OCI-LY3 (cell line): ENCODE results near the gene MSH4.

Experiments used
- H2AFZ ChIP-seq: fragments of 200-600, 300-600 bp; shearing (Covaris generic); 2 replicates; pipeline ENCODE4 v1.6.0; 2014; ENCODE audit warnings: antibody characterized with exemption, low read depth, low read length
- H3K27ac ChIP-seq: fragments of 200-600, 300-600 bp; sonication (generic); 2 replicates; pipeline ENCODE4 v1.5.1; 2014; ENCODE audit warnings: mild to moderate bottlenecking, low read length, moderate library complexity, mixed read lengths
- H3K27me3 ChIP-seq: fragments of 200-600, 300-600 bp; sonication (generic); 2 replicates; pipeline ENCODE4 v1.6.1; 2014; ENCODE audit warnings: low read depth, low read length, mixed read lengths
- H3K36me3 ChIP-seq: fragments of 200-600, 300-600 bp; sonication (generic); replicated peaks from 2 replicates; pipeline ENCODE3; 2014; ENCODE audit warnings: low read depth, low read length, mixed read lengths
- H3K4me1 ChIP-seq: fragments of 300-600, 200-600 bp; sonication (generic); 2 replicates; pipeline ENCODE4 v1.6.1; 2014; ENCODE audit warnings: low read length, mixed read lengths
- H3K4me2 ChIP-seq: fragments of 200-600, 300-600 bp; sonication (generic); 2 replicates; pipeline ENCODE4 v1.6.1; 2014; ENCODE audit warnings: low read length, mixed read lengths
- H3K4me3 ChIP-seq: fragments of 300-600, 200-600 bp; sonication (generic); 2 replicates; pipeline ENCODE4 v1.5.1; 2014; ENCODE audit warnings: antibody characterized with exemption, mild to moderate bottlenecking, low read length, moderate library complexity
- H3K79me2 ChIP-seq: fragments of 300-600, 200-600 bp; shearing (Covaris generic); 2 replicates; pipeline ENCODE4 v1.6.1; 2014; ENCODE audit warnings: mild to moderate bottlenecking, low read length, mixed read lengths
- H3K9ac ChIP-seq: fragments of 300-600, 200-600 bp; shearing (Covaris generic); 2 replicates; pipeline ENCODE4 v1.6.0; 2014; ENCODE audit warnings: mild to moderate bottlenecking, low read length, moderate library complexity
- H3K9me3 ChIP-seq: fragments of 200-600, 300-600 bp; shearing (Covaris generic); 2 replicates; pipeline ENCODE4 v1.6.1; 2014; ENCODE audit warnings: low read length, mixed read lengths; ENCODE audit not compliant: insufficient read depth
- H4K20me1 ChIP-seq: fragments of 200-600, 300-600 bp; sonication (generic); 2 replicates; pipeline ENCODE4 v1.6.1; 2016; ENCODE audit warnings: low read length, mixed read lengths; ENCODE audit not compliant: insufficient read depth
- CTCF ChIP-seq: fragments of 200-600, 300-600 bp; sonication (generic); IDR thresholded peaks from 2 replicates; pipeline ENCODE4 v1.5.1; 2014; ENCODE audit warnings: antibody characterized with exemption, low read length, low read depth
- EZH2phosphoT487 ChIP-seq: fragments of 200-600 bp; shearing (Covaris generic); IDR thresholded peaks from 2 replicates; pipeline ENCODE4 v1.6.1; 2018; ENCODE audit warnings: antibody characterized with exemption, mixed run types, low read depth

MSH4 gene

GRCh38 chr1:75855010-75855409 is 58.3 kb downstream of the MSH4 start:
- Histone ChIP-seq H4K20me1 (no peaks in the 10 kb centered on the region), H3K79me2 (no peaks in the 10 kb centered on the region), H3K36me3 (no peaks in the 10 kb centered on the region), H3K4me3 (no peak overlapping the region), H3K27ac (no peak overlapping the region), H3K27me3 (no peaks in the 10 kb centered on the region), H3K9ac (no peak overlapping the region), H3K4me2 (no peak overlapping the region), H3K9me3 (no peaks in the 10 kb centered on the region), H3K4me1 (no peaks in the 10 kb centered on the region), H2AFZ (no peak overlapping the region)
- TF ChIP-seq EZH2phosphoT487 (no peak), CTCF (no peak)

- Histone ChIP-seq H3K9ac (no peak overlapping the region), H3K4me1 (no peaks in the 10 kb centered on the region), H4K20me1 (no peaks in the 10 kb centered on the region), H3K27me3 (no peaks in the 10 kb centered on the region), H3K27ac (no peak overlapping the region), H3K4me2 (no peak overlapping the region), H3K4me3 (no peak overlapping the region), H3K9me3 (no peaks in the 10 kb centered on the region), H3K79me2 (no peaks in the 10 kb centered on the region), H3K36me3 (no peaks in the 10 kb centered on the region), H2AFZ (no peak overlapping the region)
- TF ChIP-seq EZH2phosphoT487 (no peak), CTCF (no peak)
Observed at GRCh38 chr1:75855734-75856133, 59.1 kb downstream of the MSH4 start.

GRCh38 chr1:75861831-75862230 is 65.1 kb downstream of the MSH4 start:
- H3K27ac ChIP-seq, result no peak overlapping the region
- H3K9ac ChIP-seq, result no peak overlapping the region
- no peaks in the 10 kb centered on the region for H3K4me1 ChIP-seq
- no peak overlapping the region for H3K4me3 ChIP-seq
- H3K36me3 ChIP-seq, result no peaks in the 10 kb centered on the region
- H3K9me3 ChIP-seq, result no peaks in the 10 kb centered on the region
- H3K27me3 ChIP-seq, result no peaks in the 10 kb centered on the region
- H3K79me2 ChIP-seq, result no peaks in the 10 kb centered on the region
- H2AFZ ChIP-seq, result no peak overlapping the region
- TF ChIP-seq EZH2phosphoT487 (no peak), CTCF (no peak)
- no peaks in the 10 kb centered on the region for H4K20me1 ChIP-seq
- H3K4me2 ChIP-seq, result no peak overlapping the region

- no peak overlapping the region for H3K9ac ChIP-seq
- no peaks in the 10 kb centered on the region for H3K9me3 ChIP-seq
- H3K27ac ChIP-seq, result no peak overlapping the region
- H3K4me3 ChIP-seq, result no peak overlapping the region
- no peak overlapping the region for H2AFZ ChIP-seq
- H3K4me2 ChIP-seq, result no peak overlapping the region
- no peaks in the 10 kb centered on the region for H3K27me3 ChIP-seq
- H3K79me2 ChIP-seq, result no peaks in the 10 kb centered on the region
- no peaks in the 10 kb centered on the region for H3K4me1 ChIP-seq
- TF ChIP-seq EZH2phosphoT487 (no peak), CTCF (no peak)
- H3K36me3 ChIP-seq, result no peaks in the 10 kb centered on the region
- no peaks in the 10 kb centered on the region for H4K20me1 ChIP-seq
Observed at GRCh38 chr1:75870951-75871350, 74.3 kb downstream of the MSH4 start.
